ENCODE measurements around the gene POFUT1. TPM values are rescaled to one million over a fixed set of nuclear protein-coding genes. Genes with fewer than 3 reads are reported as not detected.

POFUT1 gene
- total RNA-seq, 4 donors from 2014 or later = 15.7 to 29.6 (median 18.1) TPM

DNA sequence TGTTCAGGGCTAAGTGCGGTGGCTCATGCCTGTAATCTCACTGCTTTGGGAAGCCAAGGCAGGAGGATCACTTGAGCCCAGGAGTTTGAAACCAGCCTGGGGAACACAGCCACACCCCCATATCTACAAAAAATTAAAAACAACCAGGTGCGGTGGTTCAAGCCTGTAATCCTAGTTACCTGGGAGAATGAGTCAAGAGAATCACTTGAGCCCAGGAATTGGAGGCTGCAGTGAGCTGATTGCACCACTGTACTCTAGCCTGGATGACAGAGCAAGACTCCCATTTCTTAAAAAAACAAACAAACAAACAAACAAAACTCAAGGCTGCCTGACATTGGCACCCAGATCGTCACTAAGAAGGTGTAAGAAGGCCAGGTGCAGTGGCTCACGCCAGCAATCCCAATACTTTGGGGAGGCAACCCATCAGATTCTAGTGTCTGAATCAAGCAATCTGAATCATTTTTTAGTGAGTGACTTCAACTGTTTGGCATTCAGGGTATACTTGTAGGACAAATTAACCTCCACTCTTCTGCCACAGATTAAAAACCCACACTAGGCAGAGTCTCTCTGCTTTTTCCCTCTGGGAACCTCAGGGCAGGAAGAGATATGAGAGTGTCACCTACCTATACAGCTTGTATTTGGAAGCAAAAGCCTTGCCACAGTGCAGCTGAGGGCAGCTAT, 6.2 kb upstream of the POFUT1 start:
- DNase-seq = no peak
- 80 to 85% methylated on average over 4 of the region's 4 CpGs for WGBS, 2 donors
- TF ChIP-seq, protein P1, sequence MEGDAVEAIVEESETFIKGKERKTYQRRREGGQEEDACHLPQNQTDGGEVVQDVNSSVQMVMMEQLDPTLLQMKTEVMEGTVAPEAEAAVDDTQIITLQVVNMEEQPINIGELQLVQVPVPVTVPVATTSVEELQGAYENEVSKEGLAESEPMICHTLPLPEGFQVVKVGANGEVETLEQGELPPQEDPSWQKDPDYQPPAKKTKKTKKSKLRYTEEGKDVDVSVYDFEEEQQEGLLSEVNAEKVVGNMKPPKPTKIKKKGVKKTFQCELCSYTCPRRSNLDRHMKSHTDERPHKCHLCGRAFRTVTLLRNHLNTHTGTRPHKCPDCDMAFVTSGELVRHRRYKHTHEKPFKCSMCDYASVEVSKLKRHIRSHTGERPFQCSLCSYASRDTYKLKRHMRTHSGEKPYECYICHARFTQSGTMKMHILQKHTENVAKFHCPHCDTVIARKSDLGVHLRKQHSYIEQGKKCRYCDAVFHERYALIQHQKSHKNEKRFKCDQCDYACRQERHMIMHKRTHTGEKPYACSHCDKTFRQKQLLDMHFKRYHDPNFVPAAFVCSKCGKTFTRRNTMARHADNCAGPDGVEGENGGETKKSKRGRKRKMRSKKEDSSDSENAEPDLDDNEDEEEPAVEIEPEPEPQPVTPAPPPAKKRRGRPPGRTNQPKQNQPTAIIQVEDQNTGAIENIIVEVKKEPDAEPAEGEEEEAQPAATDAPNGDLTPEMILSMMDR (IDR thresholded peaks at IDR 0.05) = peak in 1 of 6 experiments; percentile 18
- no peak for TF ChIP-seq POLR2A (IDR thresholded peaks at IDR 0.05)
- H3K27ac ChIP-seq = peak overlapping the region; percentile 16 to 98 (median 34)
- H3K36me3 ChIP-seq = peaks cover 16 to 59% (median 36%) of the 10 kb centered on the region in 3 donors
- H3K27me3 ChIP-seq = no peaks in the 10 kb centered on the region
- H3K4me3 ChIP-seq = no peak overlapping the region
- intact Hi-C loops (cut with DNase I) = loop anchor here (10.0 kb wide), 1 partner anchor 87 kb away; no protein-coding TSS in a partner anchor
- H3K9me3 ChIP-seq = no peaks in the 10 kb centered on the region
- H3K4me1 ChIP-seq = peaks cover 13 to 57% (median 37%) of the 10 kb centered on the region in 3 donors

DNA sequence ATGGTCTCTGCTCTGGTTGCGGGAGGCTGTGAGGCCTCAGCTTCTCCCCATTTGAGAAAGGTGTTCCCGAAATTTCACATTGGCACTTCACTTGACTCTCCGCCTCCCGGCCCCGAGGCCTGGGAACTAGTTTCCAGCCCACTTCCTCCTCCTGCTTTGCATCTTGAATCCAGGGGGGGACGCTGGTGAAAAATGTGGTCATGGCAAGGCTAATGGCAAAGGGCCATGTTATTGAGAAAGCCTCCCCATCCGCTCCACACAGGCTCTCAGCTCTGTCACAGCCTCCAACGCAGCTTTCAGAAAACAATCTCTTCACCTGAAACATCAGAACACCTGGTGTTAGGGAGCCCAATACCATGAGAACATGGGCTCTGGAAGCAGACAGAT, 5.7 kb upstream of the POFUT1 start:
- DNase-seq = no peak
- intact Hi-C loops (cut with DNase I) = loop anchor here (10.0 kb wide), 1 partner anchor 87 kb away; no protein-coding TSS in a partner anchor
- peak overlapping the region; percentile 16 to 98 (median 34) for H3K27ac ChIP-seq
- peaks cover 16 to 54% (median 31%) of the 10 kb centered on the region in 3 donors for H3K36me3 ChIP-seq
- no peaks in the 10 kb centered on the region for H3K9me3 ChIP-seq
- H3K4me3 ChIP-seq = no peak overlapping the region
- H3K27me3 ChIP-seq = no peaks in the 10 kb centered on the region
- peaks cover 18 to 62% (median 42%) of the 10 kb centered on the region in 3 donors for H3K4me1 ChIP-seq
- WGBS, 2 donors = 56 to 68% methylated on average over 4 to 7 of the region's 8 CpGs
- TF ChIP-seq, protein P1 (IDR thresholded peaks at IDR 0.05) = no peak

DNA sequence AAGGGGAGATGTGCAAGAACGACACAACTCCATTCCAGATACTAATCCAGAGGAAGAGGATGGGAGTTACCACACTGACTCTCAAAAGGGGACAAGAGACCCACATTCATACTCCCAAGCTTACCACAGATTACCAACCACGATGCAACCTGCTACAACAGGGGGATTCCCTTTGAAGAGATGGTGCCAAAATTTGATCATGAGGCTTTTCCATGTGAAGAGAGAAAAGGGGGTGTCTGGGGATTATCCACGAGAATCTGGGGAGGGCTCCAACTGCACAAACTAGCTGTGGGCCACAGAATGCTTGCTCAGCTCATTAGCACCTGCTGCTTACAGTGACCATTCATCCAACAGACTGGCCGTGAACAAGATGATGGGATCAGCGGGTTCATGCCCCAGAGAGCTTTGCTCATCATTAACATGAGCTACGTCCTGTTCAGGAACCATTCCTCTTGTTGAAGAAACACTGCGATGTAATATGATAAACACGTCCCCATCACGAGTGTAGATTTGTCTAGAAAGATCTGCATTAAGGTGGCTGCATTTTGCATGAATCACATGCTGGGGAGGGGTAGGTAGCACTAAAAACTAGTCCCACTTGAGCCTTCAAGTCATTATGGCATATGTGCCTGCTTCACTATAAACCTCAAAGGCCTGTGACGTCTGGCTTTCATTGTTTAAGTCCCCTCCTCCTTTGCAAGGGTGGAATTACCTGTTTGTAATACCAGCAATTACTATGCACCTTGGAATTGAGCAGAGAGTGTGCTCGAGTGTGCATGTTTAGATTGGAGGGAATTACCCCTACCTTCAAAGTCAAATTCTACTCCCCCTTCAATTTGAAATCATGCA, 4.1 kb upstream of the POFUT1 start:
- intact Hi-C loops (cut with DNase I) = loop anchor here (10.0 kb wide), 1 partner anchor 89 kb away; no protein-coding TSS in a partner anchor
- TF ChIP-seq, protein P1 (IDR thresholded peaks at IDR 0.05) = no peak
- TF ChIP-seq POLR2A (IDR thresholded peaks at IDR 0.05) = no peak
- 38 to 56% methylated on average over 11 of the region's 11 CpGs for WGBS, 2 donors
- no peak for DNase-seq
- H3K4me3 ChIP-seq = peak overlapping the region in 3 of 4 donors; percentile 0 to 100 (median 4)
- H3K4me1 ChIP-seq = peaks cover 23 to 70% (median 46%) of the 10 kb centered on the region in 3 donors
- no peaks in the 10 kb centered on the region for H3K27me3 ChIP-seq
- peaks cover 10 to 38% (median 24%) of the 10 kb centered on the region in 3 donors for H3K36me3 ChIP-seq
- H3K27ac ChIP-seq = peak overlapping the region; percentile 93 to 98 (median 98)
- H3K9me3 ChIP-seq = no peaks in the 10 kb centered on the region

DNA sequence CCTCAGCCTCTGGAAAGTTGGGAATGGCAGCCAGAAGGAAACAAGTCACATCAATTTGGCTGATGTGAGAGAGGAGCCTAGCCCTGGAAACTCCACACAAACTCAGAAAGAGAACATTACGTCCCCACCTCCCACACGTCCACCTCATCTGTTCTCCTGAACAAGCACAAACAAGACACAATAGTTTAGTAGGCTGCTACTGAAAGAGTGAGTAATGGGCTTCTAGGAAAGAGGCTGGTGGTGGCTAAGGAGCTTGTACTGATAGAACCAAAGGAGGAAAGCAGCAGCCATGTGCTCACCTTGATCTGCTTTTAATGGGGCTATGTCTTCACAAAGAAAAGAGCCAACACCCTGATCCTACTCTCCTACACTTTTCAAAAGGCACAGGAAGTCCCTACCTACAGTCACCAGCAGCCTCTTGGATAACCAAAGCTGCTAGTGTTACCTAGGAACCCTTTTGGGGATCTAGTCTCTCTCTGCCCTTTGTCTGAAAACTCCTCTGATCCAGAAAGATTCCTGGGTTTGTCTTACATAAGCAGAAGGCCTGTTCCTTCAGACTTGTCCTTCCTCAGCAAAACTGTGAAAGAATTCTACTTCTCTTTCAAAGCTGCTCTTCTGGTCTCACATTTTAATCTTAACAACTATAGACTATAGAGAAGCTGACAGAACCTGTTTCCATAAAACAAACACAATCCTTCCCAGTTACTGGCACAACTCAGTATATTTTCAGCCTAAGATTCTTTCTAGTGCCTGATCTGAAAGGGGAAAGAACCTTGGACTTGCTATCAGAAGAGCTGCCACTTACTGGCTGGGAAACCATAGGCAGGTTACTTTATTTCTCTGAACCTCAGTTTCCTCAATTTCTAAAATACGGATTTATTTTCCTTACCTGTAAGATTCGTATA, 3.2 kb upstream of the POFUT1 start:
- H3K27ac ChIP-seq = peak overlapping the region; percentile 93 to 98 (median 98)
- no peak for DNase-seq
- H3K4me1 ChIP-seq = peaks cover 29 to 76% (median 54%) of the 10 kb centered on the region in 3 donors
- peaks cover 10 to 29% (median 19%) of the 10 kb centered on the region in 3 donors for H3K36me3 ChIP-seq
- no peak for TF ChIP-seq POLR2A (IDR thresholded peaks at IDR 0.05)
- H3K4me3 ChIP-seq = peak overlapping the region in 3 of 4 donors; percentile 0 to 100 (median 95)
- no peaks in the 10 kb centered on the region for H3K9me3 ChIP-seq
- WGBS, 2 donors = 16 to 22% methylated on average over 2 to 4 of the region's 4 CpGs
- intact Hi-C loops (cut with DNase I) = loop anchor here (10.0 kb wide), 1 partner anchor 90 kb away; no protein-coding TSS in a partner anchor
- no peaks in the 10 kb centered on the region for H3K27me3 ChIP-seq

Data from esophagus squamous epithelium (tissue), 5 donors.